Kidney epithelial cell (primary cell): ENCODE measurements around the gene CLTA. TPM values are rescaled to one million over a fixed set of nuclear protein-coding genes. Genes with fewer than 3 reads are reported as not detected.
A peak's percentile ranks its signal among the peaks of the same experiment; 100 is the strongest.
"Not testable (repeated sequence)": the region's sequence is repeated elsewhere in the genome, so short reads cannot be mapped to it uniquely, and the experiment has no call there.

Experiments used
- DNase-seq: peaks from one replicate; pipeline ENCODE4 v3.0.0-alpha.2; 2010; ENCODE audit warnings: low read depth
- H3K27me3 ChIP-seq: 2 replicates; pipeline ENCODE4 v1.6.0; 2011; ENCODE audit warnings: low read length; ENCODE audit not compliant: control insufficient read depth, insufficient read depth
- H3K36me3 ChIP-seq: 2 replicates; pipeline ENCODE4 v1.5.1; 2011; ENCODE audit warnings: low read length; ENCODE audit not compliant: control insufficient read depth, insufficient read depth
- H3K4me3 ChIP-seq: 2 replicates; pipeline ENCODE4 v1.5.1; 2011; ENCODE audit warnings: low read depth, mild to moderate bottlenecking, control low read depth, low read length
- CTCF ChIP-seq: IDR thresholded peaks from 2 replicates; pipeline ENCODE4 v1.5.1; 2011; ENCODE audit warnings: mild to moderate bottlenecking, moderate library complexity, low read length, control low read depth, inconsistent platforms; ENCODE audit not compliant: insufficient read depth, poor library complexity, severe bottlenecking
- total RNA-seq: library from RNA; depleted of rRNA; stranded (reverse); fragments of >200 nt; gene quantifications from 2 replicates; pipeline ENCODE4 v1.2.3, GENCODE V29; 2015

The CLTA gene
- total RNA-seq, 1 donor from 2014 or later, result 576 TPM

DNA sequence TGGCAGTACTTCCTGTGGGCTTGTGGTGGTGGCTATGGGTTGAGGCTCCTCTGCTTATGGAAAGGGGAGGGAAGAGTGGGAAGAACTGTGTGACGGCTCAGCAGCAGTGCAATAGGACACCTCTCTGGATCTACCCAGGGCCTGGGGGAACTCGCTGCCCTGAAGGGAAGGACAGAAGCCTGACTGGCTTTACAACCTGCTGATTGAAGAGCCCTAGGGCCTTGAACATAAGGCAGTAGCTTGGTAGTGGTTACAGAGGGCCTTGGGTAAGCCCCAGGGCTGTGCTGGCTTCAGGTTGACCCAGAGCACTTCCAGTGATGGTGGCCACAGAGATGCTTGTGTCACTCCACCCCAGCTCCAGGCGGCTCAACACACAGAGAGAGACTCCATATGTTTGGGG lies 16.0 kb upstream of the CLTA start:
- H3K27me3 ChIP-seq, result no peaks in the 10 kb centered on the region
- no peaks in the 10 kb centered on the region for H3K36me3 ChIP-seq
- no peak for TF ChIP-seq CTCF
- no peak overlapping the region for H3K4me3 ChIP-seq
- DNase-seq, result no peak

DNA sequence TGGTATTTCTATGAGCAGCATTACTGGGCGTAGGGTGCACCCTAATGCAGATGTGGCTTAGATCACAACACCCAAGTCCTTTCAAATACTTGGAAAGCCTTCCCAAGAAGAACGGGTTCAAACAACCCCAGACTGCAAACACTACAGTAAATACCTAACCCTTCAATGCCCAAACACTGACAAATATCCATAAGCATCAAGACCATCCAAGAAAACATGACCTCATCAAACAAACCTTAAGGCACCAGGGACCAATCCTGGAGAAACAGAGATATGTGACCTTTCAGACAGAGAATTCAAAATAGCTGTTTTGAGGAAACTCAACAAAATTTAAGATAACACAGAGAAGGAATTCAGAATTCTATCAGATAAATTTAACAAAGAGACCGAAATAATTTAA lies 15.5 kb upstream of the CLTA start:
- H3K36me3 ChIP-seq, result not testable (repeated sequence)

GRCh38 chr9:36176496-36176895 lies 14.2 kb upstream of the CLTA start:
- not testable (repeated sequence) for H3K27me3 ChIP-seq, H3K4me3 ChIP-seq, DNase-seq, H3K36me3 ChIP-seq

More for the DNA sequence above, 15.5 kb upstream of the CLTA start:
- H3K4me3 ChIP-seq, H3K27me3 ChIP-seq, DNase-seq: not testable (repeated sequence)

GRCh38 chr9:36177571-36177970 lies 13.2 kb upstream of the CLTA start:
- H3K36me3 ChIP-seq, result no peaks in the 10 kb centered on the region

GRCh38 chr9:36180243-36180642 lies 10.5 kb upstream of the CLTA start:
- not testable (repeated sequence) for H3K36me3 ChIP-seq, H3K27me3 ChIP-seq, DNase-seq, H3K4me3 ChIP-seq

More at GRCh38 chr9:36177571-36177970, 13.2 kb upstream of the CLTA start:
- no peak for TF ChIP-seq CTCF
- Histone ChIP-seq H3K27me3 (no peaks in the 10 kb centered on the region), H3K4me3 (no peak overlapping the region)
- DNase-seq, result no peak

GRCh38 chr9:36187414-36187813 lies 3.3 kb upstream of the CLTA start:
- H3K4me3 ChIP-seq, result no peak overlapping the region
- DNase-seq, result peak; percentile 78
- H3K36me3 ChIP-seq, result no peaks in the 10 kb centered on the region
- TF ChIP-seq CTCF, result no peak
- no peaks in the 10 kb centered on the region for H3K27me3 ChIP-seq

DNA sequence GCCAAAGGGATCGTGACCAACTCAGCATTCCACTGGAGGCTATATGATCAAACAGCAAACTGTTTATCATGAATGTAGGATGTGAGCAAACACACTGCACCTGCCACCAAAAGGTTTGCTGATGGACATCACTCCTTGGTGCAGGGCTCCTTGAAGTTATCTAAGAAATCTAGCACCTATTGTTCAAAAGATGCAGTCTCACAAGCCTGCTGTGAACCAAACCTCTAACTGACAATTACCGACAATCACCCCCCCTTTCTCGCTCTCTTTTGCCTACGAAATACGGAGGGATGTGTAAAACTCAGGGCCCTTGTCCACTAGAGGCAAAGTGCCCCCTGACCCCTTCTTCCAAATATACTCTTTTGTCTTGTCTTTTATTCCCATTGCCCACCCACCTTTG lies 2.5 kb upstream of the CLTA start:
- DNase-seq, result no peak

More for the DNA sequence above, 2.5 kb upstream of the CLTA start:
- H3K27me3 ChIP-seq, result no peaks in the 10 kb centered on the region
- no peak overlapping the region for H3K4me3 ChIP-seq
- no peaks in the 10 kb centered on the region for H3K36me3 ChIP-seq
- no peak for TF ChIP-seq CTCF
